Neural cell (in vitro differentiated cells): ENCODE measurements around the gene LSM14B. TPM values are rescaled to one million over a fixed set of nuclear protein-coding genes. Genes with fewer than 3 reads are reported as not detected.
"Not testable (repeated sequence)": the region's sequence is repeated elsewhere in the genome, so short reads cannot be mapped to it uniquely, and the experiment has no call there.

Experiments
- H2AFZ ChIP-seq: fragments of 200-600, 300-800 bp; sonication (generic), shearing (Covaris generic); 2 replicates; pipeline ENCODE4 v1.6.0; 2014; ENCODE audit warnings: low read depth, mild to moderate bottlenecking, antibody characterized with exemption, low read length, moderate library complexity
- H3F3A ChIP-seq: fragments of 200-600 bp; shearing (Covaris generic); 2 replicates; pipeline ENCODE4 v1.6.1; 2016; ENCODE audit warnings: mild to moderate bottlenecking, moderate library complexity, mixed read lengths, antibody characterized with exemption, low read length; ENCODE audit not compliant: insufficient read depth, poor library complexity, severe bottlenecking
- H3K27ac ChIP-seq: fragments of 200-600, 300-800 bp; sonication (generic), shearing (Covaris generic); 2 replicates; pipeline ENCODE4 v1.5.1; 2014; ENCODE audit warnings: mild to moderate bottlenecking, low read length, moderate library complexity
- H3K27me3 ChIP-seq: fragments of 300-800, 200-600 bp; sonication (generic), shearing (Covaris generic); 2 replicates; pipeline ENCODE4 v1.6.0; 2014; ENCODE audit warnings: mild to moderate bottlenecking, low read depth, low read length, moderate library complexity; ENCODE audit not compliant: insufficient read depth
- H3K36me3 ChIP-seq: fragments of 300-800, 200-600 bp; sonication (generic), shearing (Covaris generic); 2 replicates; pipeline ENCODE4 v1.5.1; 2014; ENCODE audit warnings: mild to moderate bottlenecking, antibody characterized with exemption, low read length, moderate library complexity; ENCODE audit not compliant: insufficient read depth
- H3K4me2 ChIP-seq: fragments of 300-800, 200-600 bp; sonication (generic), shearing (Covaris generic); 2 replicates; pipeline ENCODE4 v1.6.0; 2014; ENCODE audit warnings: mild to moderate bottlenecking, low read length
- H3K4me3 ChIP-seq: fragments of 300-800, 200-600 bp; sonication (generic), shearing (Covaris generic); 2 replicates; pipeline ENCODE4 v1.5.1; 2014; ENCODE audit warnings: mild to moderate bottlenecking, low read length, moderate library complexity
- H3K79me2 ChIP-seq: fragments of 200-600 bp; shearing (Covaris generic); replicated peaks from 2 replicates; pipeline ENCODE4 v1.6.0; 2014; ENCODE audit warnings: mild to moderate bottlenecking, low read length, moderate library complexity; ENCODE audit not compliant: insufficient read depth
- H3K9ac ChIP-seq: fragments of 300-800, 200-600 bp; sonication (generic), shearing (Covaris generic); 2 replicates; pipeline ENCODE4 v1.6.1; 2016; ENCODE audit warnings: mild to moderate bottlenecking, low read length, mixed read lengths
- H3K9me2 ChIP-seq: fragments of 200-600 bp; shearing (Covaris generic); 2 replicates; pipeline ENCODE4 v1.6.1; 2016; ENCODE audit warnings: mild to moderate bottlenecking, low read length, mixed read lengths; ENCODE audit not compliant: insufficient read depth
- H3K9me3 ChIP-seq: fragments of 200-600, 300-800 bp; sonication (generic), shearing (Covaris generic); 2 replicates; pipeline ENCODE4 v1.6.1; 2016; ENCODE audit warnings: mild to moderate bottlenecking, mixed run types, low read length, moderate library complexity, mixed read lengths
- H4K20me1 ChIP-seq: fragments of 200-600 bp; shearing (Covaris generic); 2 replicates; pipeline ENCODE4 v1.6.1; 2016; ENCODE audit warnings: mild to moderate bottlenecking, mixed run types; ENCODE audit not compliant: insufficient read depth
- CTCF ChIP-seq: fragments of 450-650 bp; IDR thresholded peaks from 2 replicates; pipeline ENCODE4 v1.5.1; 2014; ENCODE audit warnings: antibody characterized with exemption, mild to moderate bottlenecking, moderate library complexity; ENCODE audit not compliant: poor library complexity, severe bottlenecking
- EP300 ChIP-seq: fragments of 450-650 bp; conservative IDR thresholded peaks from 2 replicates; pipeline ENCODE4 v1.6.1; 2014; ENCODE audit warnings: antibody characterized with exemption, mild to moderate bottlenecking, moderate library complexity; ENCODE audit not compliant: poor library complexity, severe bottlenecking
- EZH2 ChIP-seq: fragments of 200-600, 300-800 bp; shearing (Covaris generic), sonication (generic); IDR thresholded peaks from 2 replicates; pipeline ENCODE4 v1.6.1; 2014; ENCODE audit warnings: antibody characterized with exemption, low read length, borderline replicate concordance, mild to moderate bottlenecking; ENCODE audit not compliant: insufficient read depth, poor library complexity, severe bottlenecking
- MXI1 ChIP-seq: fragments of 450-650 bp; conservative IDR thresholded peaks from 2 replicates; pipeline ENCODE4 v1.6.1; 2014; ENCODE audit warnings: antibody characterized with exemption, mild to moderate bottlenecking; ENCODE audit not compliant: poor library complexity, severe bottlenecking
- POLR2AphosphoS5 ChIP-seq: IDR thresholded peaks from 2 replicates; pipeline ENCODE4 v1.6.1; 2012
- RAD21 ChIP-seq: fragments of 450-650 bp; conservative IDR thresholded peaks from 2 replicates; pipeline ENCODE4 v1.6.1; 2014; ENCODE audit warnings: antibody characterized with exemption, mild to moderate bottlenecking, moderate library complexity
- REST ChIP-seq: IDR thresholded peaks from 2 replicates; pipeline ENCODE4 v1.6.1; 2012; ENCODE audit warnings: borderline replicate concordance
- SMC3 ChIP-seq: fragments of 450-650 bp; conservative IDR thresholded peaks from 2 replicates; pipeline ENCODE4 v1.6.1; 2014; ENCODE audit warnings: antibody characterized with exemption, mild to moderate bottlenecking, moderate library complexity; ENCODE audit not compliant: poor library complexity
- TAF1 ChIP-seq: IDR thresholded peaks from 2 replicates; pipeline ENCODE4 v1.6.1; 2012; ENCODE audit warnings: low read depth
- polyA plus RNA-seq: library from polyadenylated mRNA; depleted of rRNA; stranded (reverse); fragments of >200 nt; gene quantifications from 2 replicates; pipeline ENCODE4 v1.2.3, GENCODE V29; 2014

The LSM14B gene
- polyA plus RNA-seq, 1 donor from 2014 or later, result 213 TPM

GRCh38 chr20:62147528-62147927, 25.3 kb downstream of the LSM14B start:
- Histone ChIP-seq H3K9ac (no peak overlapping the region), H3K9me3 (no peaks in the 10 kb centered on the region), H2AFZ (no peak overlapping the region), H3K4me3 (no peak overlapping the region), H3K27me3 (no peaks in the 10 kb centered on the region), H3K36me3 (no peaks in the 10 kb centered on the region), H3K9me2 (no peaks in the 10 kb centered on the region), H3K4me2 (no peak overlapping the region), H3K79me2 (peaks cover 60% of the 10 kb centered on the region), H4K20me1 (peaks cover 53% of the 10 kb centered on the region), H3K27ac (no peak overlapping the region), H3F3A (peaks cover under 1% of the 10 kb centered on the region)
- no peak for TF ChIP-seq EP300
- TF ChIP-seq TAF1, result no peak
- no peak for TF ChIP-seq POLR2AphosphoS5
- no peak for TF ChIP-seq REST

DNA sequence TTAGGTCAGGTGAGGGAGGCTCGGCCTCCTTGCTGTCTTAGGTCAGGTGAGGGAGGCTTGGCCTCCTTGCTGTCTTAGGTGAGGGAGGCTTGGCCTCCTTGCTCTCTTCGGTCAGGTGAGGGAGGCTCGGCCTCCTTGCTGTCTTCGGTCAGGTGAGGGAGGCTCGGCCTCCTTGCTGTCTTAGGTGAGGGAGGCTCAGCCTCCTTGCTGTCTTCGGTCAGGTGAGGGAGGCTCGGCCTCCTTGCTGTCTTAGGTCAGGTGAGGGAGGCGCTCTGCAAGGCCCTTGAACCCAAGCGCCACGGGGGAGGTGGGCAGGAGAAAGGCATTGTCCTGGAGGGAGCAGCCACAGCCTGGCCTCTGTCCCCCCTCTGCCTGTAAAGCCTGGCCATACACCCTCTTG, 26.1 kb downstream of the LSM14B start:
- H4K20me1 ChIP-seq, result peaks cover 53% of the 10 kb centered on the region
- H3K9ac ChIP-seq, H3K4me3 ChIP-seq, H3K9me3 ChIP-seq, H3K27ac ChIP-seq, H2AFZ ChIP-seq, H3K27me3 ChIP-seq, H3K9me2 ChIP-seq, H3F3A ChIP-seq, H3K36me3 ChIP-seq, H3K4me2 ChIP-seq: not testable (repeated sequence)
- H3K79me2 ChIP-seq, result peaks cover 67% of the 10 kb centered on the region

DNA sequence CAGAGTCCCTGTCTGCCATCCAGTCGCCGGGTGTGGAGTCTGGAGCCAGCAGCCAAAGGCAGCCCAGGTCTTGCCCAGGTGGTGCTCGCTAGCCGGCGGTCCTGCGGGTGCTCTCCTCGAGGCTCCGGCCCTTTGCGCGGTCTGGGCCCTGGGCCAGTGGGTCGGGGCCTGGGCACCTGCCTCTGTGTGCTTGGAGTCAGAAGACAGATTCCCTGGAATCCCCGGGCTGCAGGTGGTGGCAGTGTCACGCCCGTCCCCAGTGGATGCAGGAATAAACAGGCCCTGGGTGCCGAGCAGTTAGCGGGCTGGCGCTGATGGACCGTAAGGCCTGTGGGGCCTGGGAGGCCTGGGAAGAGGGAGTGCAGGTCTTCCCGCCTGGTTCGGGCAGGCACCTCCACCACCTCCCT, 26.6 kb downstream of the LSM14B start:
- no peaks in the 10 kb centered on the region for H3F3A ChIP-seq
- TF ChIP-seq RAD21 (no peak), MXI1 (no peak), EZH2 (no peak), REST (no peak), CTCF (no peak), EP300 (no peak), TAF1 (no peak), SMC3 (no peak), POLR2AphosphoS5 (no peak)
- no peaks in the 10 kb centered on the region for H3K9me3 ChIP-seq
- H3K79me2 ChIP-seq, result peaks cover 72% of the 10 kb centered on the region
- H3K27ac ChIP-seq, result peak overlapping the region; percentile 64
- no peak overlapping the region for H3K4me2 ChIP-seq
- no peaks in the 10 kb centered on the region for H3K36me3 ChIP-seq
- H3K27me3 ChIP-seq, result no peaks in the 10 kb centered on the region
- H2AFZ ChIP-seq, result no peak overlapping the region
- H3K9ac ChIP-seq, result no peak overlapping the region
- peaks cover 53% of the 10 kb centered on the region for H4K20me1 ChIP-seq
- H3K4me3 ChIP-seq, result peak overlapping the region; percentile 44
- H3K9me2 ChIP-seq, result no peaks in the 10 kb centered on the region
